Subcutaneous abdominal adipose tissue (tissue), 5 donors: ENCODE data around the gene MRPL58.
"Not testable (repeated sequence)": the region's sequence is repeated elsewhere in the genome, so short reads cannot be mapped to it uniquely, and the experiment has no call there.

Experiments
- H3K27ac ChIP-seq: one replicate; pipeline ENCODE4 v1.7.0; 2013; ENCODE audit warnings: low read depth, mild to moderate bottlenecking, inconsistent platforms, low read length, moderate library complexity
- H3K27me3 ChIP-seq, 5 donors: one replicate each; pipeline ENCODE4 v1.7.0; 2013; ENCODE audit warnings: low read length in 5 of 5, inconsistent platforms in 1 of 5; ENCODE audit not compliant: control insufficient read depth in 5 of 5, insufficient read depth in 4 of 5
- H3K36me3 ChIP-seq, 5 donors: one replicate each; pipeline ENCODE4 v1.7.0; 2013; ENCODE audit warnings: low read length in 5 of 5; ENCODE audit not compliant: control insufficient read depth in 5 of 5, insufficient read depth in 5 of 5
- H3K4me1 ChIP-seq, 5 donors: one replicate each; pipeline ENCODE4 v1.7.0; 2013; ENCODE audit warnings: low read length in 5 of 5, mild to moderate bottlenecking in 3 of 5, moderate library complexity in 1 of 5; ENCODE audit not compliant: control insufficient read depth in 5 of 5, insufficient read depth in 5 of 5
- H3K4me3 ChIP-seq, 5 donors: one replicate each; pipeline ENCODE4 v1.7.0; 2013; ENCODE audit warnings: low read length in 5 of 5, low read depth in 1 of 5
- H3K9ac ChIP-seq, 5 donors: one replicate each; pipeline ENCODE4 v1.7.0; 2013; ENCODE audit warnings: low read length in 5 of 5, mild to moderate bottlenecking in 4 of 5, moderate library complexity in 3 of 5
- H3K9me3 ChIP-seq, 5 donors: one replicate each; pipeline ENCODE4 v1.7.0; 2013; ENCODE audit warnings: low read length in 5 of 5; ENCODE audit not compliant: control insufficient read depth in 5 of 5
- donor health status: healthy.
- donor health status: healthy.
- donor health status: healthy.
- donor health status: healthy.
- donor health status: healthy.

MRPL58 gene

DNA sequence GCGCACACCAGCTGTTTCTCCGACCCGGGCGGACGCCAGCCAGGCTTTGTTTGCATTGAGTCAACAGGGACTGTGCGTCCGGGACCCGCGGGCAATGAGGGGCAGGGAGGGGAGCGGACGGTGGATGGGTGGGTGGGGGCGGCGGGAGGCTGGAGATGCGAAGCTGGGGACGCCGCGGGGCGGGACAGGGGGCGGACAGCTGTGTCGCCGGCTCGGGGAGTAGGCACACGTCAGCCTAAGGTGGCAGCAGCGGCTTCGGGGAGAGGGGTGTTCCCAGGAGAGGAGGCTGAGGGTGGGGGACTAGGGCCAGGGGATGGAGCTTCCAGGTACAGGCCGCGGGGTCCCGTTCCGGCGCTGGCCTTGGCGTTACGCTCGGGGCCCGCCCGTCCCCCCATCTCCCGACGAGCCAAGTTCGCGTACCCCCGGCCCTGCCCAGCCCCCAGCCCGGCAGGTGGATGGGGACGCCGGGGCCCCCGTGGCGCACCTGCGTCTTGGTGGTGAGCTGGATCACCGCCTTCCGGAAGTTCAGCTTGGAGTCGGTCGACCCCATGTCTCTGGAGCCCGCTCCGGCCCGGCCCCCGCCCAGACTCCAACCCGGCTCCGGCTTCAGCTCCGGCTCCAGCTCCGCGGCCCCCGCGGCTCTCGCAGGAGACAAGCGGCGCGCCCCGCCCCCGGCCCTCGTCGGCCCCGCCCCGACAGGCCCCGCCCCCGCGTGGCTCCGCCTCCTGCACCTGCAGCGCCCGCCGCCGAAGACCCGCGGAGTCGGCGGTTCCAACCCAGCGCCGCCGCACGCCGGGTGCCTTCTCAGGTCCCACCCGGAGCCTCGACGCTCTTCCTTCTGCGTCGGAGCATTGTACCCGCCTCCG lies 40.1 kb upstream of the MRPL58 start, which contains the start of gene HID1:
HID1 (minus strand) TSS at position 653 of the 866 bp plus-strand sequence; CDS start at position 550, 103 bp downstream.
- Histone ChIP-seq H3K27me3 (peaks cover 4 to 32% (median 17%) of the 10 kb centered on the region in 5 donors), H3K27ac (no peak within 1 kb of the TSS), H3K4me3 (peak within 1 kb of the TSS; percentile 54 to 70 (median 62)), H3K36me3 (no peaks in the 10 kb centered on the region), H3K9ac (peak within 1 kb of the TSS in 3 of 5 donors; percentile 55 to 75 (median 59)), H3K9me3 (no peaks in the 10 kb centered on the region), H3K4me1 (peaks cover 1 to 36% (median 20%) of the 10 kb centered on the region in 5 donors)

DNA sequence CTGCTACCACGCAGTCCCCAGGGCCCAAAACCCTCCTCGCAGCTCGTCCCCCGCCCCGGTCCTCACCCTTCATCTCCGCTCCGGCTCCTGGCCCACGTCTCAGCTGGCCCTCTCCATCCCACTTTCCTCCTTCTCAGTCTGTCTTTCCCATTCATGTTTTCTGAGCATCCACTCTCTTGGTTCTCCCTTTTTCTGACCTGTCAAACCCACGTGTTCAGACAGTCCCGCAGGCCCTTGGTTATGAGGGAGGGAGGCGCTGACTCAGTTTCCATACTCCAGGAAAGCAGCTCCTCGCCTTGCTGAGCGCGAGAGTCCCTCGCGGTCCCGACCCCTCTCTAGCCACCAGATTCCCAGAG lies 39.5 kb upstream of the MRPL58 start:
- Histone ChIP-seq H3K36me3 (no peaks in the 10 kb centered on the region), H3K27ac (no peak overlapping the region), H3K27me3 (peaks cover 4 to 32% (median 17%) of the 10 kb centered on the region in 5 donors), H3K9ac (peak overlapping the region in 1 of 5 donors; percentile 30), H3K4me1 (peaks cover 1 to 36% (median 20%) of the 10 kb centered on the region in 5 donors), H3K4me3 (peak overlapping the region in 4 of 5 donors; percentile 8 to 70 (median 50)), H3K9me3 (no peaks in the 10 kb centered on the region)

DNA sequence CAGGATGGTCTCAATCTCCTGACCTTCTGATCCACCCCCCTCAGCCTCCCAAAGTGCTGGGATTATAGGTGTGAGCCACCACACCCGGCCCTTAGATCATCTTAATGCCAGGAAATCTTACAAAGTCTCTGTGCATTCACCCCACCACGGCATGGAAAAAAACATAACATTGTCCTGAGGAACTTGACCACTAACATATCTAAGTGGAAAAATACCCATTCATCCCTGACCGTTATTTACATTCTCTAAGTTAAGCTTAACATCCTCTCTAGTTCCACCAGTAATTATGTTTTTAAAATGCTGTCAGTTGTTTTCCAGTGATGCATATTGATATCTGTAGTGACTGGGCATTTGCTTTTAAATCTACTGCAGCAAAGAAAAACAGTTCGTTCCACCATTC lies 36.5 kb upstream of the MRPL58 start:
- Histone ChIP-seq H3K27ac (no peak overlapping the region), H3K27me3 (peaks cover 4 to 19% (median 9%) of the 10 kb centered on the region in 5 donors), H3K36me3 (no peaks in the 10 kb centered on the region), H3K9ac (no peak overlapping the region), H3K4me1 (peaks cover 1 to 18% (median 15%) of the 10 kb centered on the region in 5 donors), H3K9me3 (no peaks in the 10 kb centered on the region), H3K4me3 (no peak overlapping the region)

DNA sequence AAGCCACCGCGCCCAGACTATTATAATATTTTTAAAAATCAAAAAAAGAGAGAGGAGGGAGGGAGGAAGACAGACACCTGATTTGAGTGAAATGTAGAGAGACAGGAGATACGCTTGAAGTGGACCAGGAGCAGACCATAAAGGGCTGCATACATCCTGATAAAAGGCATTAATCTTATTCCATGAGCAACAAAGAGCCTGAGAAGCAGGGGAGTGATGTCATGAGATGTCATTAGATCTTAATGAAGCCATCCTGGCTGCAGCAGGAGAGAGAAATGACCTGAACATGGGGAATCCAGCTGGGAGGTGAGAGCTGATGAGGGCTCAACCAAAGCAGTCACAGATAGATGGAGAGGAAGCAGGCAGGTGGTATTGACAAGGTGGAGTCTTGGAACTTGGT lies 34.7 kb upstream of the MRPL58 start:
- no peak overlapping the region for H3K4me3 ChIP-seq
- no peak overlapping the region for H3K9ac ChIP-seq
- H3K36me3 ChIP-seq = no peaks in the 10 kb centered on the region
- H3K27ac ChIP-seq = no peak overlapping the region
- no peaks in the 10 kb centered on the region for H3K9me3 ChIP-seq
- peaks cover 4 to 21% (median 20%) of the 10 kb centered on the region in 5 donors for H3K4me1 ChIP-seq
- peaks cover 0 to 10% (median 4%) of the 10 kb centered on the region in 5 donors for H3K27me3 ChIP-seq

DNA sequence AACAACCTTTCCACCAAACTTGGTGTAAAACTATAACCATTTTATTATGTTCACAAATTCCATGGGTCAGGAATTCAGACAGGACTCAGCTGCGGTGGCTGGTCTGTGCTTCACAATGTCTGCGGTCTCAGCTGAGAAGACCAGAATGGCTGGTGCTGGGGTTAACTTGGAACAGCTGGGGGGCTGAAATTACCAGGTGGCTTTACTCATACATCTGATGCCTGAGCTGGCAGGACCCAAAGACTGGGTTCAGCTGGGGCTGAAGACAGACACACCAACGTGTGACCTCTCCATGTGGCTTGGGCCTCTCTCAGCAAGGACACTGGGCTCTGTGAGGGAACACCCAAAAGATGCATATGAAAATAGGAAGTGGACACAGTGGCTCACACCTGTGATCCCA lies 34.2 kb upstream of the MRPL58 start:
- Histone ChIP-seq H3K27ac (no peak overlapping the region), H3K4me1 (peaks cover 3 to 19% (median 17%) of the 10 kb centered on the region in 5 donors), H3K9me3 (no peaks in the 10 kb centered on the region), H3K9ac (no peak overlapping the region), H3K4me3 (no peak overlapping the region), H3K36me3 (no peaks in the 10 kb centered on the region), H3K27me3 (peaks cover 0 to 6% (median 0%) of the 10 kb centered on the region in 5 donors)

DNA sequence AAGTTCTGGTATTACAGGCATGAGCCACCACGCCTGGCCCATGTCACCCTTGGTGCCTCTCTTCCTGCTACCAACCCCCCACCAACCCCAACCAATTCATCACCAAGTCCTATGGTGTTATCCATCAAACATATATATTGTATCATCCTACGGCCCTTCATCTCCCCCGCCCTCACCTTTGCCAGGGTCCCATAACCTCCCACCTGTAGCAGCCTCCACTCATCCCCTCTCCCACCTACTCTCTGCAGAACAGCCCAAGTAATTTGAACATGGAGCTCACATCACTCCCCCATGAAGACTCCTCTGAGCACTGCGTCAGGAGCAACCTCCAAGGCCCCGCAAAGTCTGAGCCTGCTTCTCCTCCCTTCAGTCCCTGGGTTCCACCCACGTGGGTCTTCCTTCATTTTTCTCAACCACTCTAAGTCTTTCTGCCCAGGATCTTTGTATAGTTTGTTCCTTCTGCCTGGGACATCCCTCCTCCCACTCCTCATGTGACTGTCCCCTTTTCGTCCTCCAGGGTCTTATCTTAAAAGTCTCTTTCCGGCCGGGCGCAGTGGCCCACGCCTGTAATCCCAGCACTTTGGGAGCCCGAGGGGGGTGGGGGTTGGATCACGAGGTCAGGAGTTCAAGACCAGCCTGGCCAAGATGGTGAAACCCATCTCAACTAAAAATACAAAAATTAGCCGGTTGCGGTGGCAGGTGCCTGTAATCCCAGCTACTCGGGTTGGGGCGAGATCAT lies 32.9 kb upstream of the MRPL58 start:
- Histone ChIP-seq H3K4me3 (no peak overlapping the region), H3K9me3 (no peaks in the 10 kb centered on the region), H3K36me3 (no peaks in the 10 kb centered on the region), H3K4me1 (peaks cover 3 to 19% (median 17%) of the 10 kb centered on the region in 5 donors), H3K9ac (no peak overlapping the region), H3K27me3 (peaks cover 0 to 4% (median 0%) of the 10 kb centered on the region in 5 donors), H3K27ac (no peak overlapping the region)

DNA sequence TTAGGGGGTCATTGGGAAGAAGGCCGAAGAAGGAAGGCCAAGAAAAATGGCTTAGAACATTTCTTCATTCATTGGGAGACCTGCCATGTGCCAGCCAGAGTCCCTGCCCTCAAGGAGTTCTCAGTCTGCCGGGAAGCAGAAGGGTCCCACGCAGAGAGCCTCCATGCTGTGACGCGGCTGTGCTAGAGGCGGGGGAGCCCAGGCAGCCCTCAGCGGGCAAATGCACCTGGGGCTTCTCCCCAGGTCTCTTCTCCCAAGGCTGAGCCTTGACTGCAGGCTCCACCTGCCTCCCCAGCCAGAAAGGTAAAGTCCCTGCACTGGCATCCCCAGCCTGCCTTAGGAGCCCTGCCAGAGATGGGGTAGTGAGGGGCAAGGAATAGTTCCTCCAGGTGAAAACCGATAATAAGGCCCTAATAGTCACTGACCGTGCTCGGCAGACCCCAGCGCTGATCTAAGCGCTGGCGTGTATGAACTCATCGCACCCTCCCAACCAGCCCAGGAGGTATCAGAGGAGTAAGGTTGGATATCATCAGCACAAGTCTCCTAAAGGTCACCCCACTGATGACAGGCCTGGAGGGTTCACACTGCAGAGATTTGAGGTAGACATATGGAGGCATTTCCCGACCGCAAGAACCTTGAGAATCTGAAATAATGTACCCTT lies 31.0 kb upstream of the MRPL58 start:
- Histone ChIP-seq H3K4me1 (peaks cover 3 to 19% (median 17%) of the 10 kb centered on the region in 5 donors), H3K9me3 (no peaks in the 10 kb centered on the region), H3K4me3 (peak overlapping the region; percentile 70 to 84 (median 78)), H3K36me3 (no peaks in the 10 kb centered on the region), H3K27me3 (no peaks in the 10 kb centered on the region), H3K27ac (peak overlapping the region; percentile 45), H3K9ac (peak overlapping the region in 4 of 5 donors; percentile 48 to 87 (median 74))

DNA sequence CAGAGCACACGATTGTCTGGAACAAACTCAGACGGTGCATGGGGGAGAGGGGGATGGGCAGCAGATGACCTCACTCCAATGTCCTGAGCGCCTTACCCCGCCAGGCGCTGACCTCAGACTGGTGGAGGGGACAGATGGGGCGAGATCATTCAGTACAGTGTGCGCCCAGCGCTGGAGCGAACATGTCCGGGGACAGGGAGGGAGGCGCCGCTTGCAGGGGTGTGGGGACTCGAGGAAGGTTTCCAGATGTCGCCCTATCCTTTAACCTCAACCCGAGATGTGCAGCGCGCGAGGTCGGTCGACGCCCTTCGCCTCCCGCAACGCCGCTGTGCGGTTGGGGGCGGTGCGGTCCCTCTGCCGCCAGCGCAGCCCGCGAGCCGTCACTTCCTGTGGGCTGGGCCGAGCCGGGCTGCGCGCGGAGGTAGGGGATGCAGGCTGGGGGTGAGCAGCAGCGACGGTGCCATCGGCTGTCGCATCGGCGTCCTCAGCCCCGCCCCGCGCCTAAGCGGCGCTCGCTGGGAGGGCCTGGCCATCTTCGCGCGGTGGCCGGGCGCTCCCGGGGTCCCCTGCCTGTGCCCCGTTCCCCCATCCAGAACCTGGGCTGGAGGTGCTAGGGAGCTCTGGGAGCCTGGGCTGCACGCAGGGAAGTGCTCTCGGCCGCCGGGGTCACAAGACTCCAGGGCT lies 30.3 kb upstream of the MRPL58 start:
- Histone ChIP-seq H3K9me3 (no peaks in the 10 kb centered on the region), H3K27me3 (no peaks in the 10 kb centered on the region), H3K36me3 (no peaks in the 10 kb centered on the region), H3K4me3 (peak overlapping the region; percentile 70 to 84 (median 78)), H3K9ac (peak overlapping the region in 4 of 5 donors; percentile 48 to 87 (median 74)), H3K27ac (peak overlapping the region; percentile 45), H3K4me1 (peaks cover 3 to 25% (median 22%) of the 10 kb centered on the region in 5 donors)

DNA sequence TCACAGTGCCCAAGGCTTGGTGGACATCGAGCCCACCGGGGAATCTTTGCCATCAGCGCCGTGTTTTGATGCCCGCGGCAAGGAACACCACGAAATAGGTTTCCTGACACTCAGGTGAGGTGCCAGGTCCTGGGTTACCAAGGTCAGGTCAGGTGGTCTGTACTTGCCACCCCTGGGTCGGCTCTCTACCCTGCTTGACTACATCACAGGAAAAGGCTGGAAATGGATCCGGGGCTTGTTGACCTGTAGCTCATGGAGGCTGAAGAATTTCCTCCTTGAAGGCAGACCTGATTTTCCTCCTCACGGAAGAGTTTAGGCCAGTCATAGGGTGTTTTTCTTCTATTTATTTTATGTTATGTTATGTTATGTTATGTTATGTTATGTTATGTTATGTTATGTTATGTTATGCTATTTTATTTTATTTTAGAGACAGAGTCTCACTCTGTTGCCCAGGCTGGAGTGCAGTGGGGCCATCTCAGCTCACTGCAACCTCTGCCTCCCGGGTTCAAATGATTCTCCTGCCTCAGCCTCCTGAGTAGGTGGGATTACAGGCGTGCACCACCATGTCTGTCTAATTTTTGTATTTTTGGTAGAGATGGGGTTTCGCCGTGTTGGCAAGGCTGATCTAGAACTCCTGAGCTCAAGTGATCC lies 29.7 kb upstream of the MRPL58 start:
- H3K4me3 ChIP-seq = peak overlapping the region; percentile 61 to 84 (median 72)
- H3K36me3 ChIP-seq, H3K9me3 ChIP-seq, H3K27me3 ChIP-seq: not testable (repeated sequence)
- peak overlapping the region; percentile 45 for H3K27ac ChIP-seq
- H3K9ac ChIP-seq = peak overlapping the region in 4 of 5 donors; percentile 48 to 87 (median 74)
- peaks cover 3 to 26% (median 23%) of the 10 kb centered on the region in 5 donors for H3K4me1 ChIP-seq
